CD14-positive monocyte (primary cell): ENCODE data around the gene LRRC3. TPM values are rescaled to one million over a fixed set of nuclear protein-coding genes. Genes with fewer than 3 reads are reported as not detected.

Experiments
- DNase-seq, 3 donors: peaks; one replicate each; pipeline ENCODE4 v3.0.0-alpha.2; 2011 to 2022
- H2AFZ ChIP-seq: 2 replicates; pipeline ENCODE4 v1.6.0; 2012; ENCODE audit warnings: mild to moderate bottlenecking, low read depth, low read length, inconsistent platforms; ENCODE audit not compliant: insufficient read depth, poor library complexity, severe bottlenecking
- H3K27ac ChIP-seq, 2 donors: 1 replicate in 1 of 2; 2 replicates in 1 of 2; pipeline ENCODE4 v1.5.1; 2012 to 2013; ENCODE audit warnings: low read length in 2 of 2, control low read depth in 1 of 2, inconsistent platforms in 1 of 2, low read depth in 1 of 2, mild to moderate bottlenecking in 1 of 2
- H3K27me3 ChIP-seq, 2 donors: one replicate each; pipeline versions ENCODE4 v1.6.0 to v1.6.1; 2011 to 2013; ENCODE audit warnings: low read length in 2 of 2; ENCODE audit not compliant: control insufficient read depth in 2 of 2, insufficient read depth in 2 of 2
- H3K36me3 ChIP-seq, 2 donors: replicated peaks in 1 of 2; 1 replicate in 1 of 2; 2 replicates in 1 of 2; pipeline versions ENCODE4 v1.5.1 to v1.6.1; 2012 to 2013; ENCODE audit warnings: low read length in 2 of 2, control low read depth in 1 of 2, inconsistent platforms in 1 of 2, mild to moderate bottlenecking in 1 of 2; ENCODE audit not compliant: insufficient read depth in 2 of 2, control insufficient read depth in 1 of 2
- H3K4me1 ChIP-seq, 2 donors: 1 replicate in 1 of 2; 2 replicates in 1 of 2; pipeline versions ENCODE4 v1.5.1 to v1.6.1; 2012 to 2013; ENCODE audit warnings: low read length in 2 of 2, control low read depth in 1 of 2, inconsistent platforms in 1 of 2, mild to moderate bottlenecking in 1 of 2, moderate library complexity in 1 of 2; ENCODE audit not compliant: insufficient read depth in 2 of 2, control insufficient read depth in 1 of 2
- H3K4me2 ChIP-seq: replicated peaks from 2 replicates; pipeline ENCODE3; 2012; ENCODE audit warnings: low read length, moderate library complexity, mild to moderate bottlenecking; ENCODE audit not compliant: poor library complexity, severe bottlenecking; ENCODE audit errors: extremely low read depth
- H3K4me3 ChIP-seq, 3 experiments: fragments of 200-600 bp in 1 of 3; sonication (generic) in 1 of 3; replicated peaks in 1 of 3; 1 replicate in 2 of 3; 2 replicates in 1 of 3; pipeline ENCODE4 v1.5.1; 2011 to 2013; ENCODE audit warnings: low read length in 3 of 3, mild to moderate bottlenecking in 3 of 3, control low read depth in 2 of 3, low read depth in 2 of 3, inconsistent platforms in 1 of 3, moderate library complexity in 1 of 3
- H3K79me2 ChIP-seq: 2 replicates; pipeline ENCODE4 v1.6.0; 2012; ENCODE audit warnings: mild to moderate bottlenecking, control low read depth, inconsistent platforms, low read length, moderate library complexity; ENCODE audit not compliant: insufficient read depth
- H3K9ac ChIP-seq: 2 replicates; pipeline ENCODE4 v1.6.0; 2017; ENCODE audit warnings: low read length, mild to moderate bottlenecking; ENCODE audit not compliant: insufficient read depth, poor library complexity, severe bottlenecking
- H3K9me3 ChIP-seq, 2 donors: replicated peaks in 1 of 2; 1 replicate in 1 of 2; 2 replicates in 1 of 2; pipeline versions ENCODE4 v1.5.1 to v1.6.1; 2012 to 2013; ENCODE audit warnings: low read length in 2 of 2, control low read depth in 1 of 2; ENCODE audit not compliant: control insufficient read depth in 1 of 2, insufficient read depth in 1 of 2
- H4K20me1 ChIP-seq: 2 replicates; pipeline ENCODE4 v1.6.0; 2012; ENCODE audit warnings: mild to moderate bottlenecking, low read length, control low read depth, moderate library complexity; ENCODE audit not compliant: insufficient read depth
- H3K27ac Mint-ChIP-seq, 7 donors: one replicate each; pipeline ENCODE4 v1.8.0; 2020; ENCODE audit warnings: mild to moderate bottlenecking in 7 of 7, mixed read lengths in 7 of 7, moderate library complexity in 6 of 7, inconsistent platforms in 2 of 7
- H3K27me3 Mint-ChIP-seq, 3 donors: one replicate each; pipeline ENCODE4 v1.8.0; 2021 to 2022; ENCODE audit warnings: low read depth in 3 of 3, mild to moderate bottlenecking in 3 of 3, mixed read lengths in 3 of 3, moderate library complexity in 3 of 3, inconsistent platforms in 1 of 3
- H3K36me3 Mint-ChIP-seq, 2 donors: one replicate each; pipeline ENCODE4 v1.8.0; 2020; ENCODE audit warnings: mixed read lengths in 2 of 2, inconsistent platforms in 1 of 2, mild to moderate bottlenecking in 1 of 2
- H3K4me1 Mint-ChIP-seq: one replicate; pipeline ENCODE4 v1.8.0; 2020; ENCODE audit warnings: mild to moderate bottlenecking, mixed read lengths
- H3K4me3 Mint-ChIP-seq, 2 donors: one replicate each; pipeline ENCODE4 v1.8.0; 2020; ENCODE audit warnings: mild to moderate bottlenecking in 2 of 2, mixed read lengths in 2 of 2, moderate library complexity in 1 of 2
- H3K9me3 Mint-ChIP-seq, 7 donors: one replicate each; pipeline ENCODE4 v1.8.0; 2020 to 2022; ENCODE audit warnings: mixed read lengths in 7 of 7, mild to moderate bottlenecking in 6 of 7, moderate library complexity in 6 of 7, inconsistent platforms in 2 of 7
- WGBS: methylation state at CpG from one replicate; pipeline ENCODE4 v1.1.5; 2013; ENCODE audit warnings: missing lambda C conversion rate; ENCODE audit not compliant: insufficient coverage; 5-methylcytosine and 5-hydroxymethylcytosine counted together
- intact Hi-C, 2 donors: fragments of 100-400 bp; cut with micrococcal nuclease; formaldehyde crosslinking; loops; one replicate each; pipeline versions ENCODE4 v1.15.0 to v1.15.1; 2023
- polyA plus RNA-seq, 3 donors: library from polyadenylated mRNA; depleted of rRNA in 1 of 3; unstranded in 2 of 3; stranded (reverse) in 1 of 3; fragments of 300-500 nt in 2 of 3; fragments of >200 nt in 1 of 3; fragmentation: Illumina TruSeq in 2 of 3; gene quantifications; 1 replicate in 2 of 3; 2 replicates in 1 of 3; pipeline ENCODE4 v1.2.3, GENCODE V29; 2012 to 2021
- TF ChIP-seq, protein P1 (sequence below): fragments of 200-600 bp; IDR thresholded peaks from one replicate; pipeline ENCODE4 v1.8.0; 2022; ENCODE audit warnings: antibody characterized with exemption, mild to moderate bottlenecking

Gene LRRC3
- polyA plus RNA-seq, 3 donors, result 0.30 to 0.59 (median 0.41) TPM

- H3K4me3 ChIP-seq, result no peak overlapping the region
- peaks cover 40% of the 10 kb centered on the region for H4K20me1 ChIP-seq
- no peak for DNase-seq
- H3K4me3 Mint-ChIP-seq, result no peak overlapping the region
- H3K27ac Mint-ChIP-seq, result peak overlapping the region in 2 of 7 donors; percentile 21 to 58
- H3K79me2 ChIP-seq, result peaks cover 11% of the 10 kb centered on the region
- H3K27me3 ChIP-seq, result no peaks in the 10 kb centered on the region
- 96% methylated on average over 21 of the region's 25 CpGs for WGBS
- H2AFZ ChIP-seq, result no peak overlapping the region
- TF ChIP-seq, protein P1, sequence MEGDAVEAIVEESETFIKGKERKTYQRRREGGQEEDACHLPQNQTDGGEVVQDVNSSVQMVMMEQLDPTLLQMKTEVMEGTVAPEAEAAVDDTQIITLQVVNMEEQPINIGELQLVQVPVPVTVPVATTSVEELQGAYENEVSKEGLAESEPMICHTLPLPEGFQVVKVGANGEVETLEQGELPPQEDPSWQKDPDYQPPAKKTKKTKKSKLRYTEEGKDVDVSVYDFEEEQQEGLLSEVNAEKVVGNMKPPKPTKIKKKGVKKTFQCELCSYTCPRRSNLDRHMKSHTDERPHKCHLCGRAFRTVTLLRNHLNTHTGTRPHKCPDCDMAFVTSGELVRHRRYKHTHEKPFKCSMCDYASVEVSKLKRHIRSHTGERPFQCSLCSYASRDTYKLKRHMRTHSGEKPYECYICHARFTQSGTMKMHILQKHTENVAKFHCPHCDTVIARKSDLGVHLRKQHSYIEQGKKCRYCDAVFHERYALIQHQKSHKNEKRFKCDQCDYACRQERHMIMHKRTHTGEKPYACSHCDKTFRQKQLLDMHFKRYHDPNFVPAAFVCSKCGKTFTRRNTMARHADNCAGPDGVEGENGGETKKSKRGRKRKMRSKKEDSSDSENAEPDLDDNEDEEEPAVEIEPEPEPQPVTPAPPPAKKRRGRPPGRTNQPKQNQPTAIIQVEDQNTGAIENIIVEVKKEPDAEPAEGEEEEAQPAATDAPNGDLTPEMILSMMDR, result no peak
- H3K27ac ChIP-seq, result no peak overlapping the region
- H3K9me3 ChIP-seq, result peaks cover 0 to 7% of the 10 kb centered on the region in 2 donors
- H3K9ac ChIP-seq, result no peak overlapping the region
- H3K4me2 ChIP-seq, result no peak overlapping the region
- intact Hi-C loops, result no loop called here
- peaks cover 83 to 96% of the 10 kb centered on the region in 2 donors for H3K36me3 ChIP-seq
- peaks cover 0 to 3% (median 0%) of the 10 kb centered on the region in 3 donors for H3K27me3 Mint-ChIP-seq
- peaks cover 71 to 93% of the 10 kb centered on the region in 2 donors for H3K36me3 Mint-ChIP-seq
- no peaks in the 10 kb centered on the region for H3K4me1 ChIP-seq
- no peaks in the 10 kb centered on the region for H3K4me1 Mint-ChIP-seq
- peaks cover 0 to 21% (median 1%) of the 10 kb centered on the region in 7 donors for H3K9me3 Mint-ChIP-seq
These were observed 37.0 kb upstream of the LRRC3 start for GRCh38 chr21:44418108-44418875.

- Histone ChIP-seq H4K20me1 (peaks cover 40% of the 10 kb centered on the region), H3K9me3 (peaks cover 0 to 7% of the 10 kb centered on the region in 2 donors), H3K4me1 (no peaks in the 10 kb centered on the region), H3K4me3 (no peak overlapping the region), H3K27me3 (no peaks in the 10 kb centered on the region), H3K27ac (no peak overlapping the region), H3K79me2 (peaks cover 11% of the 10 kb centered on the region), H2AFZ (no peak overlapping the region), H3K4me2 (no peak overlapping the region), H3K36me3 (peaks cover 83 to 96% of the 10 kb centered on the region in 2 donors), H3K9ac (no peak overlapping the region)
- Mint-ChIP-seq H3K4me3 (no peak overlapping the region), H3K36me3 (peaks cover 71 to 94% of the 10 kb centered on the region in 2 donors), H3K4me1 (no peaks in the 10 kb centered on the region), H3K9me3 (peaks cover 0 to 21% (median 1%) of the 10 kb centered on the region in 7 donors), H3K27me3 (peaks cover 0 to 3% (median 0%) of the 10 kb centered on the region in 3 donors), H3K27ac (no peak overlapping the region)
- intact Hi-C loops, result no loop called here
- 96% methylated on average over 4 of the region's 8 CpGs for WGBS
- TF ChIP-seq, protein P1, result no peak
- no peak for DNase-seq
These were observed 36.5 kb upstream of the LRRC3 start for GRCh38 chr21:44418876-44419230.
